Erythroblast (primary cell): Measurements from ENCODE around the gene CTNND2.

ENCODE experiments used
- GATA1 ChIP-seq: IDR thresholded peaks from 2 replicates; pipeline ENCODE4 v1.6.1; 2011; ENCODE audit warnings: low read depth, mild to moderate bottlenecking, control low read depth, low read length, moderate library complexity
- POLR2A ChIP-seq: IDR thresholded peaks from 2 replicates; pipeline ENCODE4 v1.6.1; 2011; ENCODE audit warnings: mild to moderate bottlenecking, low read length

DNA sequence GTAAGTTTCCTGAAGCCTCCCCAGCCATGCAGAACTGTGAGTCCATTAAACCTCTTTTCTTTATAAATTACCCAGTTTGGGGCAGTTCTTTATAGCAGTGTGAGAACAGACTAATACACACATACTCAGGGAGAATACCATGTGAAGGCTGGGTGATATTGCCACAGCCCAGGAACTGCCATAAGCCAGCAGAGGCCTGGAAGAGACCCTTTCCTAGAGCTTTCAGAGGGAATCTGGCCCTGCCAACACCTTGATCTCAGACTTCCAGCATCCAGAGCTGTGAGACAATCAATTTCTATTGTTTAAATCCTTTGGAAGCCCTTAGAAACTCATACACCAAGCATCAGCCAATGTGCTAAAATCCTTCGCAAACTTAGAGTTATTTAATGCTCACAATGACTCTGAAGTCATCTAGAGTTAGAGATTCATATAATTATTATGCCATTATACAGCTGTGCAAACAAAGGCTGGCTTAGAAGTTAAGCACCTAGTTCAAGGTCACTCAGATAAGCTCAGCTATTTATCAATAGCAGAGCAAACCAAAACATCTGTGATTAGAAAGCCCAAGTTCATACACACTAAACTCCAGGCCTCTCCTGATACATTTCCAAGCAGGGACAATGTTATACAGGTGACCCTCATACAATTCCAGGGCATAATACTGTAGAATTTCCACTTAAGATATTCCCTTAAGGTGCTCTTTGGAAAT is 611.4 kb downstream of the CTNND2 start:
- TF ChIP-seq POLR2A: no peak
- no peak for TF ChIP-seq GATA1
